Keratinocyte (primary cell): ENCODE results near the gene SLC7A5. TPM values are rescaled to one million over a fixed set of nuclear protein-coding genes. Genes with fewer than 3 reads are reported as not detected.
"Not testable (repeated sequence)": the region's sequence is repeated elsewhere in the genome, so short reads cannot be mapped to it uniquely, and the experiment has no call there.

Experiments
- DNase-seq: peaks from one replicate; pipeline ENCODE4 v3.0.0-alpha.2; 2011; ENCODE audit warnings: low read depth, missing footprints, low spot score
- FAIRE-seq: peaks from 2 replicates; lab custom pipeline; 2011; peaks lifted over from hg19 to GRCh38; lab: Jason Lieb, UNC
- H2AFZ ChIP-seq: 2 replicates; pipeline ENCODE4 v1.6.0; 2012; ENCODE audit warnings: low read length, control low read depth, inconsistent platforms; ENCODE audit not compliant: control insufficient read depth
- H3K27ac ChIP-seq: 2 replicates; pipeline ENCODE4 v1.5.1; 2011; ENCODE audit warnings: low read length; ENCODE audit not compliant: control insufficient read depth, insufficient read depth
- H3K27me3 ChIP-seq: 3 replicates; pipeline ENCODE4 v1.6.0; 2011; ENCODE audit warnings: low read length; ENCODE audit not compliant: control insufficient read depth, insufficient read depth; ENCODE audit errors: extremely low read depth
- H3K36me3 ChIP-seq, 2 experiments: 2 replicates in 1 of 2; 3 replicates in 1 of 2; pipeline ENCODE4 v1.5.1; 2011; ENCODE audit warnings: low read length in 2 of 2, mild to moderate bottlenecking in 1 of 2; ENCODE audit not compliant: control insufficient read depth in 2 of 2, insufficient read depth in 2 of 2; ENCODE audit errors: extremely low read depth in 1 of 2
- H3K4me1 ChIP-seq: 3 replicates; pipeline ENCODE4 v1.5.1; 2011; ENCODE audit warnings: low read length; ENCODE audit not compliant: control insufficient read depth, insufficient read depth; ENCODE audit errors: extremely low read depth
- H3K4me2 ChIP-seq: 3 replicates; pipeline ENCODE4 v1.6.0; 2011; ENCODE audit warnings: low read depth, low read length; ENCODE audit not compliant: control insufficient read depth, insufficient read depth; ENCODE audit errors: extremely low read depth
- H3K4me3 ChIP-seq, 3 experiments: fragments of 200-600 bp in 1 of 3; sonication (generic) in 1 of 3; 2 replicates in 2 of 3; 3 replicates in 1 of 3; pipeline ENCODE4 v1.5.1; 2011 to 2016; ENCODE audit warnings: low read length in 3 of 3, mild to moderate bottlenecking in 3 of 3, control low read depth in 2 of 3, inconsistent platforms in 1 of 3, low read depth in 1 of 3, mixed read lengths in 1 of 3, mixed run types in 1 of 3, moderate library complexity in 1 of 3; ENCODE audit not compliant: control insufficient read depth in 2 of 3, insufficient read depth in 2 of 3; ENCODE audit errors: extremely low read depth in 1 of 3
- H3K79me2 ChIP-seq: 2 replicates; pipeline ENCODE4 v1.6.0; 2012; ENCODE audit warnings: low read length; ENCODE audit not compliant: control insufficient read depth, insufficient read depth
- H3K9ac ChIP-seq: 3 replicates; pipeline ENCODE4 v1.6.0; 2011; ENCODE audit warnings: low read length; ENCODE audit not compliant: control insufficient read depth, insufficient read depth; ENCODE audit errors: extremely low read depth
- H3K9me1 ChIP-seq: 3 replicates; pipeline ENCODE4 v1.6.0; 2011; ENCODE audit warnings: low read length; ENCODE audit not compliant: control insufficient read depth, insufficient read depth; ENCODE audit errors: extremely low read depth
- H3K9me3 ChIP-seq: 2 replicates; pipeline ENCODE4 v1.5.1; 2012; ENCODE audit warnings: low read depth, low read length; ENCODE audit not compliant: control insufficient read depth
- H4K20me1 ChIP-seq: 3 replicates; pipeline ENCODE4 v1.6.0; 2011; ENCODE audit warnings: low read length; ENCODE audit not compliant: control insufficient read depth, insufficient read depth; ENCODE audit errors: extremely low read depth
- CTCF ChIP-seq, 3 experiments: IDR thresholded peaks in 1 of 3; conservative IDR thresholded peaks in 1 of 3; optimal IDR thresholded peaks in 1 of 3; 2 replicates in 2 of 3; 3 replicates in 1 of 3; pipeline versions ENCODE3 to v1.5.1; 2011; ENCODE audit warnings: low read length in 3 of 3, mild to moderate bottlenecking in 3 of 3, moderate library complexity in 2 of 3, control low read depth in 1 of 3, inconsistent platforms in 1 of 3; ENCODE audit not compliant: insufficient read depth in 2 of 3; ENCODE audit errors: extremely low read depth in 1 of 3
- EZH2 ChIP-seq: IDR thresholded peaks from one replicate; pipeline ENCODE4 v1.6.1; 2012; ENCODE audit warnings: inconsistent platforms, mild to moderate bottlenecking, low read length, moderate library complexity
- dilution Hi-C: fragments of 300-500 bp; cut with MboI; formaldehyde crosslinking; loops from one replicate; pipeline ENCODE4 v1.7.0; 2020; ENCODE audit warnings: low sequenced_read_pairs; ENCODE audit not compliant: extremely low pct_ligation_motif_present
- polyA plus RNA-seq, 5 experiments: library from polyadenylated mRNA; depleted of rRNA in 3 of 5; stranded (reverse) in 3 of 5; stranded (forward) in 1 of 5; unstranded in 1 of 5; fragments of >200 nt; gene quantifications; 1 replicate in 1 of 5; 2 replicates in 3 of 5; 3 replicates in 1 of 5; pipeline versions ENCODE4 v1.2.1 to v1.2.3, GENCODE V29; 2011 to 2012; ENCODE audit warnings: missing spikeins in 2 of 5, low read depth in 1 of 5, low replicate concordance in 1 of 5

Gene SLC7A5
- polyA plus RNA-seq, 1 donor (not counting 4 experiments of a cell fraction or from before 2014, with no cell fraction given): 114 TPM

GRCh38 chr16:87904963-87905362 is 35.7 kb upstream of the SLC7A5 start:
- H3K9me3 ChIP-seq, H3K9me1 ChIP-seq, H3K36me3 ChIP-seq, H3K9ac ChIP-seq, H3K79me2 ChIP-seq, dilution Hi-C loops, FAIRE-seq, DNase-seq, H3K4me2 ChIP-seq, H2AFZ ChIP-seq, H3K4me1 ChIP-seq, H3K4me3 ChIP-seq, H4K20me1 ChIP-seq, H3K27ac ChIP-seq: not testable (repeated sequence)
- peaks cover 11% of the 10 kb centered on the region for H3K27me3 ChIP-seq

GRCh38 chr16:87900489-87900888 is 31.2 kb upstream of the SLC7A5 start:
- H2AFZ ChIP-seq, H3K9me1 ChIP-seq, H3K9ac ChIP-seq, H3K36me3 ChIP-seq, H3K27ac ChIP-seq, FAIRE-seq, DNase-seq, dilution Hi-C loops, H3K79me2 ChIP-seq, H3K27me3 ChIP-seq, H3K9me3 ChIP-seq, H4K20me1 ChIP-seq, H3K4me2 ChIP-seq, H3K4me3 ChIP-seq: not testable (repeated sequence)
- H3K4me1 ChIP-seq: peaks cover 13% of the 10 kb centered on the region

GRCh38 chr16:87897521-87898505 is 28.5 kb upstream of the SLC7A5 start:
- no peak overlapping the region for H3K27ac ChIP-seq
- FAIRE-seq: no peak

More at GRCh38 chr16:87897521-87898505, 28.5 kb upstream of the SLC7A5 start:
- no peak overlapping the region for H3K4me2 ChIP-seq
- TF ChIP-seq EZH2 (no peak), CTCF (optimal IDR thresholded peaks at IDR 0.05 in 1 of 3, IDR thresholded peaks at IDR 0.05 in 1 of 3, conservative IDR thresholded peaks at IDR 0.05 in 1 of 3; ENCODE audit: extremely low read depth in 1 of 3, insufficient read depth in 2 of 3, low read length in 3 of 3) (no peak)
- H3K9me1 ChIP-seq: no peaks in the 10 kb centered on the region
- H3K27me3 ChIP-seq: no peaks in the 10 kb centered on the region
- no peaks in the 10 kb centered on the region for H3K9me3 ChIP-seq
- no peaks in the 10 kb centered on the region for H3K36me3 ChIP-seq
- no peak overlapping the region for H3K9ac ChIP-seq
- H2AFZ ChIP-seq: no peak overlapping the region
- dilution Hi-C loops: no loop called here
- no peak for DNase-seq
- H4K20me1 ChIP-seq: no peaks in the 10 kb centered on the region
- H3K4me3 ChIP-seq: no peak overlapping the region
- peaks cover 15% of the 10 kb centered on the region for H3K4me1 ChIP-seq
- no peaks in the 10 kb centered on the region for H3K79me2 ChIP-seq
